Activated T-cell treated with anti-CD3 and anti-CD28 coated beads, Interleukin-2, amount 50 U/mL, for 1 hour (primary cell): ENCODE results near the gene MYOG.

Source experiments
- DNase-seq: peaks from one replicate; pipeline ENCODE4 v3.0.0-alpha.2; 2020

MYOG gene

DNA sequence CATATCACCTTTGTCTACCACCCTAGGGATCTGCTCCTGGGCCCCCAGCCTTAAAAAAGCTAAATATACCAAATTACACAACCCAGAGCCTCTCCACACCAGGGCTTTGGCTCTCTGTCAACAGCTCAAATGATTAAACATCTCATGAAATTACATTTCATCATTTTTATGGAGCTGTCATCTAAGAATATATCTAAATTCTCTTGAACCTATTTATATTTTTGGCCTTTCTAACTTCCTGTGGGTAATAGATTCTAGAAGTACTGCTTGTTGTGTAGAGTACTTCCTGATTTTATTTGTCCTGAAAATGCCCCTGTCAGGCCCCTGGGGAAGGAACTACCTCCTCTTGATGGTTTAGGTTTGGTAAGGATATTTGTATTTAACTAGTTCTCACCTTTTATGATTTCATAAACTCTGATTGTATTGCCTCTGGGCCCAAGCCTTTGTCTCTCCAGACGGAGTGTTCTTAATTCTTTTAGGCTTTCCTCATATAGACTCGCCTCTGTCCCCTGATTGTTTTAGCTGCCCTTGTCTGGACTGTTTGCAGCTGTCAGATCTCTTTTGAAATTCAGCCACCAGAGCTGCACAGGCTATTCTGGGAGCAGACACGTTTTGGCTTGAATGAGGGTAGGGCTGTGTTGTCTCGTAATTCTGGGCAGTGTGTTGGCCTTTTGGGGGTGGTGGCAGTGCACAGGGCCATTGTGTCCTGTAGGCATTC is 16.6 kb downstream of the MYOG start:
- no peak for DNase-seq

DNA sequence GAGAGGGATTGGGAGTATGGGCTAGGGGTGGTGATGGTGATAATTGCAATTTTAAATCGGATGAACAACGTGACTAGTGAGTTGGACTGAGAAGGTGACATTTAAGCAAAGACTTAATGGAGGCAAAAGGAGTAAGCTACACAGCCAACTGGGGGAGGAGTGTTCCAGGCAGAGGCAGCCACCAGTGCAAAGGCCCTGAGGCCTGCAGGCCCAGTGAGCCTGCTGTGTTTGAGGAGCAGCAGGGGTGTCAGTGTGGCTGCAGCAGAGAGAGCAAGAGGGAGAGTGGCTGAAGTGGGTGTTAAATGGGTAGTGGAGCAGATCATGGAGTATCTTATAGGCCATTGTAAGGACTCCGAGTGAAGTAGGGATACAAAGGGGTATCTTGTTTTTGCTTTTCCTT is 18.8 kb downstream of the MYOG start:
- no peak for DNase-seq

DNA sequence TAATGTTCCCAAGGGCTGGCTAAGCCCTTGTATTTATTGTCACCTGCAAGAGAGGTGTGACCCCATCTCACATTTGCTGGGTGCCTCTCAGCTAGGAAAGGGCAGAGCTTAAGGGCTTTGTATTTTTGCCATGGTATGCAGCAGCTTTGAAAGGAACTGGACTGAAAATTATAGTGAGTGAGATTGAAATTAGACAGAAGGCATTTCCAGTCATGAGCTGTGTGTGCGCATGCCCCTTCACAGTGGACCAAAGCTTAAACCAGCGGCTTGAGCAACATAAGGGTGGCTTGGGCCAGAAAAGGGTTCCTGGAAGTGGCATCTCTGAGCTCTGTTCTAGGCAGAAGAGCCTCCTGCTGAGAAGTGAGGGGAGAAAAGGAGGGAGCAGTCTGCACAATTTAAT is 19.8 kb downstream of the MYOG start:
- no peak for DNase-seq

DNA sequence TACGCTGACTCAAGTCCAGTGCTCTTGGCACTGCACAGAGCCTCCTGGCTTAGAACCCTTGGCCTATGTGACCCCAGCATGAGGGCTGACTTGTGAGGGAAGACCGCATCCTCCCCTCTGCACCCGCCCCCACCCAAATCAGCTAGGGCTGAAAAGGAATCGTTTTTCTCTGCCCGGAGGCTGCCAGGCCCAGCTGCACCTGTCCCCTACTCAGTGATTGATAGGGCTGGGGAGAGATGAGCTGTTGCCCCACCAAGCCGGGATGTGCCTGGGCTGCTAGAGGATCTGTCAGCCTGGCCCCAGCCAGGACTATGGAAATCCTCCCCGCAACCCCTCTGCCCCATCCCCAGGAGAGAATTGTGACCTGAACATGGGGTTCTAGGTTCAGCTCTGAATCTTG is 20.6 kb downstream of the MYOG start:
- no peak for DNase-seq

DNA sequence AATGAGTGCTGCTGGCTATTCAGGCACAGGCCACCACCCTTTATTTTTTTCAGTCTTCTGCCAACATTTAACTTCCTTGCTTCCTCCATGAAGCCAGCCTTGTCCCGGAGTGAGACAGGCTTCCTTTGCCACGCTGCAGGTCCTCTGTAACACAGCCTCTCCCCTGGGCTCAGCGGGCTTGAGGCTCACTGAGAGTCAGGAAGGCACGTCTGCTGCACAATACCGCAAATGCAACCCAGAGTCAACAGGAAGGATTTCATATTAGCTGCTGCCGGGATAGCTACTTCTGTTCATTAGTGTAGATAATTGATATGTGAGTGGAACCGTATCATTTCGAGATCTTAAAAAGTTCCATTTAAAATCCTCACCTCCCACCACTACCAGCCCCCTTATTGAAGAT is 22.5 kb downstream of the MYOG start:
- no peak for DNase-seq

DNA sequence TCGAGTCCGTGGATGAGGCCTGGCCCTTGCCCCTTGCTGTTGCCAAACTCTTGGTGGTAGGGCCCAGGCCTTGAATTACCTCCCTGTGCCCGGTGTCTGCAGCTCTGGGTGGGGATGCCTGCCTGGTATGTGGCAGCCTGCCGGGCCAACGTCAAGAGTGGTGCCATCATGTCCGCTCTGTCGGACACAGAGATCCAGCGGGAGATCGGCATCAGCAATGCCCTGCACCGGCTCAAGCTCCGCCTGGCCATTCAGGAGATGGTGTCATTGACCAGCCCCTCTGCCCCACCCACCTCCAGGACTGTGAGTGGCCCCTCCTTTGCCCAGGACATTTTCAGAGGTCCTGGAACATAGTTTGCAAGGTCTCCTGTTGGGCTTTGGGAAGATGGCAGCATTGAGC is 25.7 kb downstream of the MYOG start:
- no peak for DNase-seq

DNA sequence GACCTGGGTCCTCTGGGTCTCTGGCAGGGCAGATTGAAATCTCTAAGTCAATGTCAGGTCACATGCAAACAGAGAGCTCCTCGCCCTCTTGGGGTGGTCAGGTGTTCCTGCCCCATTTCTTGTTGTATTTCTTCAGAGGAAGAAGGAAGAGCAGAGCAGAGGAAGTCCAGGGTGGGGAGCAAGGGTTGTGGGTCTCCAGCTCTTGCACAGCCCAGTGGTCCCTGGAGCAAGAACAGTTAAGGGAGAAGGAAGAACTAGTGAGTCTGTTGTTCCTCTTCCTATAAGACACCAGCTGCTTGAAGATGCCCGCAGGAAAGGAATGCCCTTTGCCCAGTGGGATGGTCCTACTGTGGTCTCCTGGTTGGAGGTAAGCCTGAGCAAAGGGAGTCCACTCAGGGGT is 26.3 kb downstream of the MYOG start:
- no peak for DNase-seq

DNA sequence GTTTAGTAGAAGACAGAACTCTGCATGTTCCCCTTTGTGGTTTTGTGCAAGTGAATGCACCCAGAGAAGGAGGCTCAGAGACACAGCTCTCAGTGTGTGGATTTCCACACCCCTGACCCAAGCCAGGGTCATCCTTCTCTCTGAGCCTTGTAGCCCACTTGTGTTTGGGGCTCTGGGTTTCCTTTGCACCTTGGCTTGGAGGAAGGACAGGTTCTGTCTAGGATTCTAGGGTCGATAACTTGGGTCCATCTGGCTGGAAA is 27.2 kb downstream of the MYOG start:
- DNase-seq = no peak

DNA sequence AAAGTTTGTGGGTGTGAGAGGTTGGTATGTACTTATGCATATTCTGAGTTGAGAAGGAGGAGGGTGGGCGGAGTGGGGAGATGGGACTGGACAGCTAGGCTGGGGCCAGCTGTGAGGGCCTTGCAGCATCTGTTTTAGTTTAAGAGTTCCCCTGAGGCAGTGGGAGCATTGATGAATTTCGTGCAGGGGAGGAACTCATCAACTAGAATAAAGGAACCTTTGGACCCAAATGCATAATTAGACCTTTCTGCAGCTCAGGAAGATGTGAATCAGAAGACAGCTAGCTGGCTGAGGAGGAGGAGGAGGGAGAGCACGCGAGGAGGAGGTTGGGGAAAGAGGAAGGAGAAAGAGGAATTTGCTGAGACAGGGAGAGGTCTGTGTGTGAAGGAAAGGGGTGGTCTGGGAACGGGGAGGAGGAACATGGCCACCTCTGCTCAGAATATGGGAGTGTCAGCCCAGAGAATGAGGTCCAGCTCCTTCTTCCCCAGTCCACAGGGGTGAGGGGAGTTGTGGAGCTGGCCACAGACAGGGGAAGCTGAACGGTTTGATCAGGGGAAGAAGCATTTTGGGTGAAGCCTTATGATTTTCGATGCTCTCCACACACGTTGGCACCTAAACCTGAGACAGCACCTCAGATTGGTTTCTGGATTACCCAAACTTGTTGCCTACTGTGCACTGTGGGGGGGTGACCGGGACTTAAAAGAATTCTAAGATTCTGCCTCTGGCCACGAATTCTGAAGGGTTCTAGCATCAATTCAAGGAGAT is 27.7 kb downstream of the MYOG start:
- DNase-seq = no peak

DNA sequence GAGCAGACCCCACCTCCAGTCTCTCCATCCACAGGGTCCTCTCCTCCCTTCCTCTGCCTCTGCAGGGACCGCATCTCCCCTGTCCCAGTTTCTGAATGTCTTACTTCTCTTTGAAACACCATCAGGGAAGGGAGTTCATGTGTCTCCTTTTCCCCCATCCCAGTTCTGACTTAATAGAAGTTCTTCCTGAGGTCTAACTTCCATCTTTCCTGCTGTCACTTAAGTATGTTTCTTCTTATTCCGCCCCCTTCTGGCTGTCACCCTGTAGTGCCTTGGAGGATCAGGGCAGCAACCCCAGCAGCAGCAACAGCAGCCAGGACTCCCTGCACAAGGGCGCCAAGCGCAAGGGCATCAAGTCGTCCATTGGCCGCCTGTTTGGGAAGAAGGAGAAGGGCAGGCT is 29.3 kb downstream of the MYOG start:
- no peak for DNase-seq

DNA sequence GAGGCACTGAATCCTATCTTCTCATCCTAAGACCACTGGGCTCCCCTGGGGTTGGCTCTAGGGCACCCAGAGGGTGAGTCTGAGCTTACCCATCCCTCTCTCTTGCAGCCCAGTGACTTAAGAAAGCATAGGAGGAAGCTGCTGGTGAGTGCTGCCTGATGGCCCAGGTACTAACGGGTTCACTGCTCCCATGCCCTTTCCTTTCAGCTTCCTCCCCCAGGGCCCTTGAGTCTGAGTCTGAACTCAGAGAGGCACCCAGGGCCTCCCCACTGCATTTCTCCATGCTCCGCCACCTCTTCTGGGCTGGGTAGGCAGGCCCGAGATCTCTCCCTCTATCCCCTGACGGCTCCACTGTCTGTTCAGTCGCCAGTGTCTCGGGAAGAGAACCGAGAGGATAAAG is 29.8 kb downstream of the MYOG start:
- no peak for DNase-seq

DNA sequence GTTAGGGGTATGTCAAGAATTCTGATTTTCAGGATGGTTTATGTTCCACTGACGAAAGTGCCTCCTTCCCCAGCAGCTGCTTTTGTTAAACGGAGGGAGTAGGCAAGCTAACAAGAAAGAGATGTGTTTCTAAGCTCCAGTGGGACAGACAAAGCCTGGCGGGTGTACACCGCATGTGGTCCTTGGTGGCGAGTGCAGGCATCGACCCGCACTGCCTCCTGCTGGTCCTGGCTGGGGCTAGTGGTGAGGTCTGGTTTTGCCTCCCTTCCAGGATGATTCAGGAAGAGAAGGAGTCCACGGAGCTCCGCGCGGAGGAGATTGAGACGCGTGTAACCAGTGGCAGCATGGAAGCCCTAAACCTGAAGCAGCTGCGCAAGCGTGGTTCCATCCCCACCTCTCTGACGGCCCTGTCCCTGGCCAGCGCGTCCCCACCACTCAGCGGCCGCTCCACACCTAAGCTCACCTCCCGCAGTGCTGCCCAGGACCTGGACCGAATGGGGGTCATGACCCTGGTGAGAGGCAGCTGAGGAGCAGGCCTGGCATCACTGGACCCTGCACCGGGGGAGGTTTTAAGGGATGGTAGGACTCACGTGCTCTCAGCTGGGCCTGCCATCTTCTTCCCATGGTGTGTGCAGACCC is 30.5 kb downstream of the MYOG start:
- DNase-seq = no peak

DNA sequence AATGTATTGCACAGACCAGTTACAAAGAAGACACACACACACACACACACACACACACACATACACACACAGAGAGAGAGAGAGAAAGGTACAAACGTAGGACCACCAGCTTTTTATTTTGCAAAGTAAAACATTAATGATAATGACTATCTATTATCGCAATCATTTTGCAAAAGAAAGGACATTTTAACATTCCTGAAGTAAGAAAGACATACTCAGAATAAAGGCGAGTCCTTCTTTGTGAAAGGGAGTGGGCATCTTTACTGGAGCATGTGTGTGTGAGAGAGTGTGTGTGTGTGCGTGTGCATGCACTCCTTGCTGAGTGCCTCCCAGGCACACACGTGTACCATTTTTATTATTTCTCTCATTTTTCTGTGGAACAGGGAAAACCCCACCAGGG is 31.2 kb downstream of the MYOG start:
- DNase-seq = no peak

DNA sequence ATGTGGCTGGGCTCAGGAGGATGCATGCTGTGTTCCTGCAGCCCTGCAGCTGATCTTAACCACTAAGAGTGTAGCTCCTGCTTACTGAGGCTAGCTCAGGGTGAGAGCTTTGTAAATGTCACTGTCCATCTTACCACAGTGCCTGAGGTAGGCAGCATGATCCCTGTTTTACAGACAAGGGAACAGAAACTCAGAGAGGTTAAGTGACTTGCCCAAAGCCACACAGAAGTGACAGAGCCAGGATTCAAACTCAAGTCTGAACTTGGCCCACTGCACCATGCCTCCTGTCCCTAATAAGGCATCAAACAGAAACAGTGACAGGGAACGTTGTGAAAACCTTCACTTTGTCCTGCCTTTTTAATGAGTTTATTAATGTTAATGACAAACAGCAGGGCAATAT is 31.6 kb downstream of the MYOG start:
- no peak for DNase-seq

DNA sequence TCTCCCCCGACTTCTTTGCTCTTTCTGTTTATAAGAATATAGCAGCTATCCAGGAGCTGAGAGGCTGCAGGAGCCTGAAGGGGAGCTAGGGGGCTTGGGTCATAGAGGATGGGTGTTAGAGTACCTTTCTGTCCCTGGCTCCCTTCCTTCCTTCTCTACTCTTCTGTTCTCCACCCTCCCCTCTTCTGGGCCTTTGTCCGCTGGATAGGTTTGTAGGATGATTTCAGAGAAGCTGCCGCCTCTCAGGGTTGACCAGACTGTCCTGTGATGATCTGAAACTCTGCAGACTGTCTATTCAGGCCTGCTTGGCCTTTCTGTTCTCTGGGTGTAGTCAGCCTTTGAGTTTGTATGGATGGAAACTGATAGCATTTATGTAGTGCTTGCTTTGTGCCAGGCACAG is 33.2 kb downstream of the MYOG start:
- DNase-seq = no peak

DNA sequence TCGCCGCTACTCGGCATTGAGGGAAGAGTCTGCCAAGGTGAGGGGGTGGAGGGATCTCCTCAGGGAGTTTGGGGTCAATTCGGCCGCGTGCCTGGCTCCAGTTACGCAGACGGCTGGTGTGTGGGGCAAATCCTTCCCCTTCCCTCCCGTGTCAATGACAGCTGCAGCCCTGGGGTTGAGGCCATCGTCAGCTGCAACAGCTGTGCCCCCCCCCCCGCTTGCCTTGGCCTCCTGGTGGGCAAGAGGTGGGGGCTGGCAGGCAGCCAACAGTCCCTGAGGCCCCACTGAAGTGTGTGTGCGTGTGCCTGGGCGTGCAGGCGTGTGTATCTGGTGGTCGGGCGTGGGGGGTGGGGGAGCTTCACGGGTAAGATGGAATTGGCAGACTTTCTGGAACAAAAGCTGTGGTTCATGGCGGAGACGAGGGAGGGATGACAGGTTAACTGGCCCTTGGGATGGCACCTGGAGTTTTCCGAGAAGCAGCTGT is 33.9 kb downstream of the MYOG start:
- no peak for DNase-seq

DNA sequence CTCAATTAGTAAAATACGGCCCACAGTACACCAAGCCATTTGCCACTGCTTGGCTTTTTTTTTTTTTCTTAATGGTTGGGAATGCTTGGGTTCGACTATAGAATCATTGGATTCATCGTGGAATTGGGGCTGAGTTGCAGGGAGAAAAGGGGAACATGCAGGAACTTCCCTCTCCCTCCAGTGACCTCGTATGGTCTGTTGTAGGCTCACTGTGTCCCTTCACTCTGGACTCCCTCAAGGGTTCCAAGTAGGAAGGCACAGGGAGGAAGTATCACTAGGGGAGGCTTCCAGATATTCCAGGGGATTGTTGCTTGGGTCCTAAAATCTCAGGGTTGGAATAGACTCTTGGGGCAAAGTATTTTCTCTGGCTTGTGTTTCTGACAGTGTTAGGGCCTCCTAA is 35.0 kb downstream of the MYOG start:
- DNase-seq = no peak

DNA sequence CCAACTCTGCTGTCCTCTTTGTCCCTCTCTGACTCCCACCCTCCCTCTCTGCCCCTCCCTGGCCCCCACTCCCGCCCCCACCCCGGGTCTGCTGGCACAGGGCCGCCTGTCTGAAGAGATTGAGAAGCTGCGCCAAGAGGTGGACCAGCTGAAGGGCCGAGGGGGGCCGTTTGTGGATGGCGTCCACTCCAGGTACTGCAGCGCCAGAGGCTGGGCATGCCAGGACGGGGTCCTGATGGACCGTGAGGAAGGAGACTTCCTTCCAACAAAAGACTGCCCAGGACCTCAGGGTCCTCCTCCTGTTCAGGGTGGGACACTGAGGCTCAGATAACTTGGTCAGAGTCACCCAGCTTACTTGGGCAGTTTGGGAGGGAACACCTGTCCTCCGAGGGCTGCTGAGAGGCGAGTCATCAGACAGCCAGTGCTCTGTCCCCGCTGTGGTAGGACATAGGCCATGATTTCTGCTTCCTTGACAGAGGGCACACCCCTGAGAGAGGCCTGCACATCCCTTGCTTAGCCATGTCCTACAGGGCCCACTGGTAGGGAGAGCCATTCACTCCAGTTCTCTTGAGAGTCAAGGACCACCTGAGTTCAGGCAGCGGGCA is 36.1 kb downstream of the MYOG start:
- DNase-seq = no peak

DNA sequence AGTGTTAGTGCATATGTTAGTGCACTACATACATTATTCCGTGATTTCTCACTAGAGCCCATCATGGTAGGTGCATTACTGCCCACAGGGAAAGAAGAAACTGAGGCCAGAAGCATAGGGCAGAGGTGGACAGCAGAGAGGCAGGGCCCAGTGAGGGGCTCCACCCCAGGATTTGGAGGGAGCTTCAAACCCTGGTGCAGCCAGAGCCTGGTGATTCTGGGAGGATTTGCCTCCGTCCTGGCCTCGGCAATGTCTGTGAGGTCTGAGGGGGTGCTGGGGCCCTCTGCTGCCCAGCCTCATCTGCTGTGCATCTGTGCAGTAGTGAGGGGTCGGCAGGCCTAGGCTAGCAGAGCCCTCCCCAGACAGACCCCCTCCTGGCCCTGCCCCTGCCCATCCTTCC is 36.7 kb downstream of the MYOG start:
- DNase-seq = no peak

DNA sequence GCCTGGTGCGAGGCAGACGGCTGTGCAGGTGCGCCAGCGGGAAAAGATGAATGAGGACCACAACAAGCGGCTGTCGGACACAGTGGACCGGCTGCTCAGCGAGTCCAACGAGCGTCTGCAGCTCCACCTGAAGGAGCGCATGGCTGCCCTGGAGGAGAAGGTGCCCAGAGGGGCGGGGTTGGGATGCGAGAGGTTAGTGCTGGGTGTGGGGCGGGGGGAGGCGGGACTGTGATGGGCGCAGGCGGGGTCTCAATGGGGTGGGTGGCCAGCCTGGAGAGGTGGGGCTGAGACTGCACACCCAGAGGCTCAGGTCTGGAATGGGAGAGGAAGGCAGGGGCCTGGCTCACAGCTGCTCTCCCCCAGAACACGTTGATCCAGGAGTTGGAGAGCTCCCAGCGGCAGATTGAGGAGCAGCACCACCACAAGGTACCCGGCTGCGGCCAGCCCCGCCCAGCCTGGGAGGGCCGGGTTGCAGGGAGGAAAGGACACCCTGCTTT is 37.2 kb downstream of the MYOG start:
- no peak for DNase-seq

DNA sequence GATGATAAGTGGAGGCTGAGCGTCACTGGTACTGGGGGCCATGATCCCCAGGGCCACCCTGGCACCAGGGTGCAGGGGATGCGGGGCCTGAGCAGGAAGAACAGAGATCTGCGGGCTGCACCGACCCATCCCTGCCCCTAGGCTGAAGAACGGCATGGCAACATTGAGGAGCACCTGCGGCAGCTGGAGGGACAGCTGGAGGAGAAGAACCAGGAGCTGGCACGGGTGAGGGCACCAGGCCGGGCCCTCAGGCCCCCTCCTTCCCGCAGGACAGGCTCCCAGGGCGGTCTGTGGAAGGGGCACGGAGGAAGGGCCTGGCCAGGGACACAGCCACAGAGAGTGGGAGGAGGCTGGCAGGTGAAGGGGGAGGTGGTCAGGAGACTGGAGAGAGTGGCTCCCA is 37.7 kb downstream of the MYOG start:
- DNase-seq = no peak

DNA sequence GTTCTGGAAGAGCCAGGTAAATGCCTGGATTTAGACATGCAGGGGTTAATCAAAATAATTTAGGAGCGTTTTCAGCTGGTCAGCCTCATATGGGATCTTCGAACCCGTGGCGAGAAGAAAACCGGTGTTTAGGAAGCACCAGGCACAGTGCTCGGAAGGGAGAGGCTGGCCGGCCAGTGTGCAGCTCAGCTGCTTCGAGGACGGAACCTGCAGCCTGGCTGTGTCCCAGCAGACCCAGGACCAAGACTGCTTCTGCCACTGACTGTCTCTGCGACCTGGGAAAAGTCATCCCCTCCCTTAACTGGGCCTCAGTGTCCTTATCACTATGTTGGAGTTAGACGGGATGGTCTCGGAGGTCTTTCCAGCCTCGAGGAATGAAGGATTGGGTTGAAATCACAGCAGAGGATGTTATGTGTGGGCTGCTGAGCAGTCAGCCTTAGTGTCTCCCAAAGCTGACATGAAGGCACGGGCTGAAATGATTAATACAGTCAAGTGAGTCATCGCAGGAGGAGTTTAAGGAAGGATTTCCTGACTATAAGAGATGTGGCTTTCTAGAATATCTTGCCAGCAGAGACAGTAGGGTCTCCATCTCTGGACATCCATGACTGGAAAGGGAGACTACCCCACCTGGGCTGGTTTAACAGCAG is 38.7 kb downstream of the MYOG start:
- DNase-seq = no peak

DNA sequence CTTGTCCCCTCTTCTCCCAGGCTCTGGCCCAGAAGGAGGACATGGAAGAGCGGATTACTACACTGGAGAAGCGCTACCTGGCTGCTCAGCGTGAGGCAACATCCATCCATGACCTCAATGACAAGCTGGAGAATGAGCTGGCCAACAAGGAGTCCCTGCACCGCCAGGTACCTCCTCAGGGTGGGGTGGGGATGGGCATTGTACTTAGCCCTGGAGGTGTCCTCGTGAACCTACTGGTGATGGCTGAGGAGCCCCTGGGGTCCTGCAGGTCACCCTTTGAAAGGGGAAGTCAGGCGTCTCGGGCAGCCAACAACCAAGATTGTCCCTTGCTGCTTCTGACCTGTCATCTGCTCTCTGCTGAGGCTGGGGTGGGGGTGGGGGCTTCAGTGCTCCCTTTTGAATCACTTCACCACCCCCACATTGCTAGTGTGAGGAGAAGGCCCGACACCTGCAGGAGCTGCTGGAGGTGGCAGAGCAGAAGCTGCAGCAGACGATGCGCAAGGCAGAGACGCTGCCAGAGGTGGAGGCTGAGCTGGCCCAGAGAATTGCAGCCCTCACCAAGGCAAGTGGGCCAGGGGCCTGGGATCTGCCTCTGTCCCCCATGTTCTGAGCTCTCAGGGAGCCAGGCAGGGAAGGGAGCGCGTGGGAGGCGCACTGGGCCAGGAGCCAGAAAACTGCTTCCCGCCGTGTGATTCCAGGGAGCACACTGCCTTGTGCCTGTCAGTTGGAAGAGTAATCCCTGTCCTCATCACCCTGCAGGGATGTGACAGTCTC is 39.8 kb downstream of the MYOG start:
- DNase-seq = no peak
